Measurements from ENCODE around the gene BRICD5.

The BRICD5 gene

DNA sequence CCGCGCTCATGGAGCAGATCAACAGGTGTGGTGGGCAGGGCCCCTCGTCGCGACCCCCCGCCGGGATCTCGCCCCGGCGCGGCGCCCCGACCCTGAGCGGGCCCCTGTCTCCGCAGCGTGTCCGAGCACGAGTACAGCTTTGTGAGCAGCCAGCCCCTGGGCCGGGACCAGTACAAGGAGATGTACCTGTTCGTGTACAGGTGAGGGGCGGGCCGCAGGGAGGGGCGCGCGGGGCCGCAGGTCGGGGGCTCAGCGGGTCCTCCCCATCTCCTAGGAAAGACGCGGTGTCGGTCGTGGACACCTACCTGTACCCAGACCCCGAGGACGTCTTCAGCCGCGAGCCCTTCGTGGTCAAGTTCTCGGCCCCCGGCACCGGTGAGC is 26.4 kb upstream of the BRICD5 start:
- no peak for DNase-seq

DNA sequence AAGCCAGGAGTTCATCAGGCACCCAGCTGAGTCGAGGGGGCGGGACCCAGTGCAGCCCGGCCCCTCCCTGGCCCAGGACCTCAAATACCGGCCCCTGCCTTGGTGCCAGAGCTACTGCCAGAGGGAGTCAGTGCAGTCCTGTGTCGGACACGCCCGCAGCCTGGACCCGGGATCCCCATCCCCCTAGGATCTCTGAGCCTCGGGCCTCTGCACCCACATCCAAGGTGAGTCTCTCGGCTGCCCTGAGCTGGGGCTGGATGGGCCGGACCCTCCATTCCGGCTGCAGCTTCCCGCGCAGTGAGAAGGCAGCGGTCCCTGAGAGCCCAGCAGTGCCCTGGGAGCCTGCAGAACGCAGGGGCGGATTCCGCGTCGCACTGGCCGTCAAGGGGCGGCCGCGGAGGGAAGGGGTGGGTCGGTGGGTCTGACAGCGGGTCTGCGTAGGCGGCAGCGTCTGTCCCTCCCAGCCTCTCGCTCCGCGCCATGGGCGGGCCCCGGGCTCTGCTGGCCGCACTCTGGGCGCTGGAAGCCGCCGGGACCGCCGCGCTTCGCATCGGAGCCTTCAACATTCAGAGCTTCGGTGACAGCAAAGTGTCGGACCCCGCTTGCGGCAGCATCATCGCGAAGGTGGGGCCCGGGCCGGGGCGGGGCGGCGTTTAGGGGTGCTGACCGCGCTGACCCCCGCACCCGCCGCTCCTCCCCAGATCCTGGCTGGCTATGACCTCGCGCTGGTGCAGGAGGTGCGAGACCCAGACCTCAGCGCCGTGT is 25.9 kb upstream of the BRICD5 start, which contains the start of gene DNASE1L2:
TSS of gene DNASE1L2 (plus strand) at position 108 of the 765 bp plus-strand sequence. CDS start at position 481, 373 bp downstream.
- no peak for DNase-seq

DNA sequence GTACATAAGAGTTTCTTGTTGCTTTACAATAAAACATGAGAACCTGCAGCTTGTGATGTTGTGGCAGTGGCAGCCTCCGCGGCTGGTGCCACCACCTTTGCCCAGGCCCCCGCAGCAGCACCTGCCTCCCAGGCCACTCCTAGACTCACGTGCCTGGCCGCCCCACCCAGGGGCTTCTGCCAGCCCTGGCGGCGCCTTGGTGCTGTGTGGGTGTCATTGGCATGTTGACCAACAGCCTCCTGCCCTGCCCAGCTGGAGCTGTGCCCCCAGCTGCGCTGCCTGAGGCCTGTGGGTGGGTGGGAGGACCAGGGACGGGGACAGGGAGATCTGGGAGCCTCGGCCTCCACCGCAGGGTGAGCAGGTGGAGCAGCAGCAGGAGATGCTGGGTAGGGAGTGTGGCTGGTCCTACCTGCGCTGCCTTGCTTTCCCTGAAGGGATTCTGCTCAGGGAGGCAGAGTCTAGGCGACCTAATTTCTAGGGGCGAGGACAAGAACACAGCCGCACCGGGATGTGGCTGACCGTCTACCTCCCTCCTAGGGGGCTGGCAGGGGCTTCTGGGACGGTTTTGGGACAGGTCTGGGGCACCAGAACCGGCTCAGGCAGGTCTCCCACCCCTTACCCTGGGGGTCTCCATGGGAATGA is 25.2 kb upstream of the BRICD5 start:
- DNase-seq, result no peak

DNA sequence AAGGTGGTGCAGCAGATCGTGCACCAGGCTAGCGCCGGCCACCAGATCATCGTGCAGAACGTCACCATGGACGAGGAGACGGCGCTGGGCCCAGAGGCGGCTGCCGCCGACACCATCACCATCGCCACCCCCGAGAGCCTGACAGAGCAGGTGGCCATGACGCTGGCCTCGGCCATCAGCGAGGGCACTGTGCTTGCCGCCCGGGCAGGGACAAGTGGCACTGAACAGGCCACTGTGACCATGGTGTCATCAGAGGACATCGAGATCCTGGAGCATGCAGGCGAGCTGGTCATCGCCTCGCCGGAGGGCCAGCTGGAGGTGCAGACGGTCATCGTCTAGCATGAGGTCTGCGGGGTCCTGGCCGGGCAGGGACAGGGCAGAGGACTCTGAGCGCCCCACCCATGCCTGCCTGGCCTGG is 24.6 kb upstream of the BRICD5 start:
- no peak for DNase-seq

DNA sequence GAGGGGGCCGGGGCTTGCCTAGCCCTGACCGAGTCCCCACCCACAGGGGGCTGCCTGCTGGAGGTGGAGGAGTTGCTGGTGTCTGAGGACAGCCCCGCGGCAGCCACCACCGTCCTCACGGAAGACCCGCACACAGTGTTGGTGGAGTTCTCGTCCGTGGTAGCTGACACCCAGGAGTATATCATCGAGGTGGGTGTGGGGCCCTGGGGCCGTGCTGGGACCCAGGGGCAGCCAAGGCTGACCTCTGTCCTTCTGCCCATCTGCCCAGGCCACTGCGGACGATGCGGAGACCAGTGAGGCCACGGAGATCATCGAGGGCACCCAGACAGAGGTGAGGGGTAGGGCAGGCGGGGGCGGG is 24.1 kb upstream of the BRICD5 start:
- DNase-seq, result no peak

DNA sequence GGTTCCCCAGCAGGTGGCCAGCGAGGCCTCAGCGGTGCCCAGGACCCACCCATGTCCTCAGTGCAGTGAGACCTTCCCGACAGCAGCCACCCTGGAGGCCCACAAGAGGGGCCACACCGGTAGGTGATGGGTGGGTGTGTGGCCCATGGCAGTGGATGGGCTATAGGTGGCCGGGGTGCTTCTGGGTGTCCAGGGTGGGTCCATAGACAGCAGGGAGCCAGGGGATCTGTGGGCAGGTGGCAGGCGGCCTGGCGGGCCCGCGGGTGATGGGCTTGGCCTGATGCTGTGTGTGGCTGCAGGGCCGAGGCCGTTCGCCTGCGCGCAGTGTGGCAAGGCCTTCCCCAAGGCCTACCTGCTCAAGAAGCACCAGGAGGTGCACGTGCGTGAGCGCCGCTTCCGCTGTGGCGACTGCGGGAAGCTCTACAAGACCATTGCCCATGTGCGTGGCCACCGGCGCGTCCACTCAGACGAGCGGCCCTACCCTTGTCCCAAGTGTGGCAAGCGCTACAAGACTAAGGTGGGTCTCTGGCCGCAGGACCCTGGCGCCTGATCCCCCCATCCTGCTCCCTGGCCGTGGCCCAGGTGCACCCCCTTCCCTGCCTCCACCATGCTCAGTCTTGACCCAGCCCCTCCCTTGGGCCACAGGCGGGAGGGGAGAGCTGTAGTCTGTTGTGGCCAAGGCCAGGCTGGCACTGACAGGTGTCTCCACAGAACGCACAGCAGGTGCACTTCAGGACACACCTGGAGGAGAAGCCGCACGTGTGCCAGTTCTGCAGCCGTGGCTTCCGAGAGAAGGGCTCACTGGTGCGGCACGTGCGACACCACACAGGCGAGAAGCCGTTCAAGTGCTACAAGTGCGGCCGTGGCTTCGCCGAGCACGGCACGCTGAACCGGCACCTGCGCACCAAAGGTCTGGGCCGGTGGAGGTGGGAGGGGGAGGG is 23.5 kb upstream of the BRICD5 start:
- no peak for DNase-seq

DNA sequence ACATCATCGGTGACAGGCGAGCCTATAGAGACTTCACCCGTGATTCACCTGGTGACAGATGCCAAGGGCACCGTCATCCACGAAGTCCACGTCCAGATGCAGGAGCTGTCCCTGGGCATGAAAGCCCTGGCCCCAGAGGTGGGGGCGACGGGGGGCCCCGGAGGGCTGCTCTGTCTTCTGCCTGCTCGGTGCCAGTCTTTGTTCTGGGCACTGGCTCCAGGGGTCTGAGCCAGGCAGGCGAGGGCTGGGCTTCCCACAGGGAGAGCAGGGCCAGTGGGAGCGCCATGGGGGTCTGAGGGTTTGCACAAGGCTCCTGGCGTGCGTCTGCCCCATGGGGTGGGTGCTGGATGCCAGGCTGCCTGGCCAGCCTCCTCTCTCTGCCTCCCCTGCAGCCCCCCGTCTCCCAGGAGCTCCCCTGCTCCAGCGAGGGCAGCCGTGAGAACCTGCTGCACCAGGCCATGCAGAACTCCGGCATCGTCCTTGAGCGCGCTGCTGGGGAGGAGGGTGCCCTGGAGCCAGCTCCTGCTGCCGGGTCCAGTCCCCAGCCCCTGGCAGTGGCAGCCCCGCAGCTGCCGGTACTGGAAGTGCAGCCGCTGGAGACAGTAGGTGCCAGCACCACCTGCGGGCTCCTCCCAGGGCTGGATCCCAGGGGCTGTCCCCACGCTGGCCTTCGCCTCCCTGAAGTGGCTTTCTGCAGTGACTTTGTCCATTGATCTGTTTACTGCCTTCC is 22.5 kb upstream of the BRICD5 start:
- DNase-seq, result no peak

DNA sequence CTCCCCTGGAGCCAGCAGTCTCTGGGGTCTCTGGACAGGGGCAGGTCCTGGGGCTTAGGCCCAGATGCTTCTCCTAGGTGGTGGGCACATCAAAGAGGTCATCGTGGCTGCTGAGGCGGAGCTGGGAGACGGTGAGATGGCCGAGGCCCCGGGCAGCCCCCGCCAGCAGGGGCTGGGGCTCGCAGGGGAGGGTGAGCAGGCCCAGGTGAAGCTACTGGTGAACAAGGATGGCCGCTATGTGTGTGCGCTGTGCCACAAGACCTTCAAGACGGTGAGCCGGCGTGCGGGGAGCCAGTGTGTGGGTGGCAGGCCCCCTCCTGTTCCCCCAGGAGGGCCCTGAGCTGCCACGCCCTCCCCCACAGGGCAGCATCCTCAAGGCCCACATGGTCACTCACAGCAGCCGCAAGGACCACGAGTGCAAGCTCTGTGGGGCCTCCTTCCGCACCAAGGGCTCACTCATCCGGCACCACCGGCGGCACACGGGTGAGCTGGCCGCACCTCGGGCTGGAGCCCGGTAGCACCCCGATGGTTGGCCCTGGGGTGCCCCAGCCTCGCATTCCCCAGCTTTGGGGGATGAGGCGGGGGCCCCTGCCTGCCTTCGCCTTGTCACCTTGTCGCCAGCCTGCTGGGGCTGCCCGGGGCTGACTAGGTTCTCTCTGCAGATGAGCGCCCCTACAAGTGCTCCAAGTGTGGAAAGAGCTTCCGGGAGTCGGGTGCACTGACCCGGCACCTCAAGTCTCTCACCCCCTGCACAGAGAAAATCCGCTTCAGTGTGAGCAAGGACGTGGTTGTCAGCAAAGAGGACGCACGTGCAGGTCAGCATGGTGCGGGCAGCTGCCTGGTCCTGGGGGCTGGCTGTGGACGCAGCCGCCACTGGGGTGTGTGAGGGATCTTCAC is 21.7 kb upstream of the BRICD5 start:
- DNase-seq, result no peak

DNA sequence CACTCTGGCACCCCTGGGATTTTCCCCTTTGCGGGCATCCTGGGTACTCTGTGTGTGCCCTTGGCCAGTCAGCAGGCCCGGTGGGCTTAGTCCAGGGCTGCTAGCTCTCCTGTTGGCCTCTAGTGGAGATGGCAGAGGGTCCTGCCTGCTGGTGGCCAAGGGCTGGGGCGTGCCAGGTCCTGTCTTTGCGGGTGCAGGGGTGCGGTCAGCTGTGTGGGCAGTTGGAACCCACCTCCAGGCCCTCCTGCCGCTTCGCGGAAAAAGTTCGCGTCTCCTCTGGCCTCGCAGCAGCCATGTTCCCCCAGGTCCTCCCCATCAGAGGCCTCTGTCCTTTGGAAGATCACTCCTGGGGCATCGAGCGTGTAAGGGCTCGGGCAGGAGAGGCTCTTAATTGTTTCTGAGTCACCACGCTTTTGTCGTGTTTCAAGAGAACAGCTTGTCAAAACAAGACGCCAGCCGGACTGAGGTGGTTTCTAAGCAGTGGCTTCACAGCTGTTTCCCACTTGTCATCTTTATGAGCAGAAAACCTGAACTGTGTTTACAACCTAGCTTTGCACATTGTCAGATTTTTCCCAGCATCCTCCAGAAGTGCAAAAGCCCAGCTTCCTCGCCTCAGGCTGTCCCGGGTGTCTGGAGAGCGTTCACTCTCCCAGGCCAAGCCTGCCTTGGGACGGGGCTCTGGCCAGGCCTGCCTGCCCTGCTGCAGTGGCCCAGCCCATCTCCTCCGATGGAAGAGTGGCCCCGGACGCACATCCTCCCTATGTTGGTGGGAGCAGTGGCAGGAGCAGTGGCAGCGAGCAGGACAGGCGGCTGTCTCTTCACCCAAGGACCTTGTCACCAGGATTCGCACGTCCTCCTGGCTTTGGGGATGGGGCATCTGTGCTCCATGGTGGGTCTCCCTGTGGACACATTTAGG is 20.6 kb upstream of the BRICD5 start:
- DNase-seq, result no peak

DNA sequence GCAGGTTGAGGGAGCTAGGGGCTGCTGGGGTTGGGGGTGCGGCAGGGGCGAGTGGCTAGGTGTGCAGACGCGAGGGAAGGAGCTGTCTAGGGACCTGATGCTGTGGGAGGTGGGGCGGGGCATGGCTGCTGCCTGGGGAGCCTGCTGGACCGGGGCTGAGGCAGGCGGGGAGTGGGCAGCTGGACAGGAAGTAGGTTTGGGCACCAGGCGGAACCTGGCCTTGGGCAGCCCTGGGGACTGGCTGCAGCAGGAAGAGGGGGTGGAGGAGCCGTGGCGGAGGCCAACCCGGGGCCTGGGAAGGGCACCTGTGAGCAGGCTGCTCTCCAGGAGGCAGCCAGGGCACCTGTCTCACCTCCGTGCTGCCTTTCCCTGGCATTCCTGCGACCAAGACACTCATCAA is 19.7 kb upstream of the BRICD5 start:
- DNase-seq, result no peak

DNA sequence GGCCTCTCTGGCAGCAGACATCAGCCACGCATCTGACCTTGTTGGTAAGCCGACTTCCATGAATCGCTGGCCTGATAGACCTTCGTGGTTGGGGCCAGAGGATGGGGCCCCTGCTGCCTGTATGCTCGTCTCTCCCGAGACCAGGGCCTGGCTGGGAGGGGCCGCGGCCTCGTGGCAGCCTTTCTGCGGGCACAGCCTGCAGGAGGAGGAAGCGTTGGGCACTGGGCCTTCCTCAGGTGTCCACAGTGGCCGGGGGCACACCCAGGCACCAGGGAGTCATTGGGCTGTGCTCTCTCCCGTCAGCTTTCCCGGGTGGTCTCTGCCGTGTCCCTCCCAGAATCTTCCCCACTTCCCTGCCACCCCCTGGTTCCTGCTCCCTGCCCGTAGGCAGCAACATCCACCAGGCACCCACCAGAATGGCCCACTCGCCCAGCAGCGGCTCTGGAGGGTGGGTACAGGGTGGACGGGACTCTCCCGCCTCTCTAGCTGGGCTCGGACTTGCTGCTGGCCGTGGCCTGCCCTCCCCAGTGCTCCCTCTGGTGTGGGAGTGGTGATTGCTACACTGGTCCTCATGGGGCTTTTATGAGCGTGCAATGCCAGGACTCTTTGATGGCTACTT is 19.1 kb upstream of the BRICD5 start:
- no peak for DNase-seq

DNA sequence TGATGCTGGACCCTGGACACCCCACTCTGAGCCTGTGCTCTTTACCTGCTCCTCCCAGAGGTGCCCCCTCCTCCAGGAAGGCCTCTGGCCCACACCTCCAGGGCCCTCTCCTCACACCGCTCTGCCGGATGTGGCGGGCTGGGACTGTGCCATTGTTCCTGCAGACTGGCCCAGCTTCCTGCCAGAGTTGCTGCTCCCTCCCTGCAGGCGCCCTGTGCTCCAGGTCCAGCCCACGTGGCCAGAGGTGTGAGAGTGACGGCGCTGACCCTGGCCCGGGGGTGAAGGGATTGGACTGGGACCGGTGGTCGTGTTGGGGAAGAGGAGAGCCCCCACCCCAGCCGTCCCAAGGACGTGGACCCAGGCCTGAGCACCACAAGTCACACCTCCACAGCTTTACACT is 18.4 kb upstream of the BRICD5 start:
- no peak for DNase-seq

DNA sequence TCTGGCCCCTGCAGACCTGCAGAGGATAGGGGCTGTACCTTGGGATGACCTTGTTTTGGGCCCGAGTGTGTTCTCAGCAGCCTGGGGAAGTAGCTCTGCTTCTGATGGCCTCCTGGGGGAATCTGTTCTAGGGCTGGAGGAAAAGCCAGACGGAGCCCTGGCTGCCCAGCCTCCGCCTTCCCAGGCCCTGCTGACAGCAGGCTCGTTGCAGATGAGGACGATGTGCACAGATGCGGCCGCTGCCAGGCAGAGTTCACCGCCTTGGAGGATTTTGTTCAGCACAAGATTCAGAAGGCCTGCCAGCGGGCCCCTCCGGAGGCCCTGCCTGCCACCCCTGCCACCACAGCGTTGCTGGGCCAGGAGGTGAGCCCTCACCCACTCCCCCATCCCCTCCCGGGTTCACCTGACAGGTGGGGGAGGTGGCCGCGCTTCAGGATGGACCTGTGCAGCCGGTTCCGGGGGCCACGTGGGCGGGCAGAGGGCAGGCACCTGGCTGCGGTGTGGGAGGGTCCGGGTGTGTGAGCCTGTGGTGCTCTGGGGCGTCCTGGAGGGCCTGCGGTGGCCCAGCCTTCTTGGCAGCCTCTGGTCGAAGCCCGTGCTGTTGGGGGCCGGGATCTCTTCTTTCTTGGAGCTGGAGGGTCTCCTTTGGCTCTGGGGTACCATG is 17.6 kb upstream of the BRICD5 start:
- DNase-seq, result no peak

DNA sequence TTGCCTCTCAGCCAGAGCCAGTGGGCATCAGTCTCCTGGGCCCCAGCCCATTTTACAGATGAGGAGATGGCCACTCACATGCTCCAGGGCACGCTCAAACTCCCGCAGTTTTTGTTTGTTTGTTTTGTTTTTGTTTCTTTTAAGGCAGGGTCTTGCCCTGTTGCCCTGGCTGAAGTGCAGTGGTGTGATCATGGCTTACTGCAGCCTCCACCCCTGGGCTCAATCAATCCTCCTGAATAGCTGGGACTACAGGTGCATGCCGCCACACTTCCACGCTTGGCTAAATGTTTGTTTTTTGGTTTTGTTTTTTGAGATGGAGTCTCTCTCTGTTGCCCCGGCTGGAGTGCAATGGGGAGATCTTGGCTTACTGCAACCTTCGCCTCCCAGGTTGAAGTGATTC is 16.3 kb upstream of the BRICD5 start:
- no peak for DNase-seq

DNA sequence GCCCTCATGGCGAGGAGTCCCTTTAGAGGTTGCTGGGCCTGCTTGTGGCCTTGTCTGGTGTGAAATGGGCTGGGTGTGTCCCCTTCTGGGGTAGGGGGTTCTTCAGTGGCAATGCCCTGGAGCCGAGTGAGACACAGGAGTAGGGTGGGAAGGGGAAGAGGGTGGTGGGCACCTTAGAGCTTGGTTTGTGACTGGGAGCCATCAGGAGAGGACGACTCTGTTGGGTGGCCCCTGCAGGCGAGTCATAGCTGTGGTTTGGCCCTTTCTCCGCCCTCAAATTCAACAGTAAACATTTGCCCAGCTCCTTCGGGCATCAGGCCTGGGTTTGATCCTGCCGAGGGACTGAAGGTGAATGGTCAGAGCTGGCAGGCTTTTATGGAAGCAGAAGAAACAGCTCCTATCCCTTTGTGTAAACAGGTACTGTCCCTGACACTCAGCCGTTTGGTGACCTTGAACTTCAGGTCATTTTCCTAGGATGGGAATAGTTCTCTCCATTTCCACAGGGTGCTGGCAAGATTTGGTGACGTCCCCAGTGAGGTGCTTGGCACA is 15.7 kb upstream of the BRICD5 start:
- DNase-seq, result no peak

DNA sequence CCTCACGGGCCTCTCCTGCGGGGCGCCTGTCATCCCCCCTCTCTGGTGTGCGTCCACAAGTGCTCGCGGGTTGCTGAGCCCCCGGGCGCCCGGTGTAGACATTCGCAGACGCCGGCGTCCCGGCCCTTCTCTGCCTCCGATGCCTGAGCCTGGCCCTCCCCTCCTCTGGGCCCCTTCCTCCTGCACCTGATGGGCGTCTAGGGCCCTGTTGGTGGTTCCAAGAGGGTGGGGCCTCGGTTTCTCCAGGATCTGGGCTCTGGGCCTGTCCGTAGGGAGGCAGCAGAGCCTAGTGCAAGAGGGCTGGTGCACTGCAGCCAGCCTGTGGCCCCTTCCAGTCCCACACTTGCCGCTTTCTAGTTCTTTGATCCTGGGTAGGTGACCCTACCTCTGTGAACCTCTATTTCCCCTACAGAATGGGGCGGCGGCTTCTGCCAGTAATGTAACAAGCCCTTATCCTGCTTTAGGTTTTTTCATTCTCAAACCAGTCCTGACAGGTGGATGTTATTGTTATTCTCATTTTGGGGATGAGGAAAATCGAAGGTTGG is 13.4 kb upstream of the BRICD5 start:
- no peak for DNase-seq

DNA sequence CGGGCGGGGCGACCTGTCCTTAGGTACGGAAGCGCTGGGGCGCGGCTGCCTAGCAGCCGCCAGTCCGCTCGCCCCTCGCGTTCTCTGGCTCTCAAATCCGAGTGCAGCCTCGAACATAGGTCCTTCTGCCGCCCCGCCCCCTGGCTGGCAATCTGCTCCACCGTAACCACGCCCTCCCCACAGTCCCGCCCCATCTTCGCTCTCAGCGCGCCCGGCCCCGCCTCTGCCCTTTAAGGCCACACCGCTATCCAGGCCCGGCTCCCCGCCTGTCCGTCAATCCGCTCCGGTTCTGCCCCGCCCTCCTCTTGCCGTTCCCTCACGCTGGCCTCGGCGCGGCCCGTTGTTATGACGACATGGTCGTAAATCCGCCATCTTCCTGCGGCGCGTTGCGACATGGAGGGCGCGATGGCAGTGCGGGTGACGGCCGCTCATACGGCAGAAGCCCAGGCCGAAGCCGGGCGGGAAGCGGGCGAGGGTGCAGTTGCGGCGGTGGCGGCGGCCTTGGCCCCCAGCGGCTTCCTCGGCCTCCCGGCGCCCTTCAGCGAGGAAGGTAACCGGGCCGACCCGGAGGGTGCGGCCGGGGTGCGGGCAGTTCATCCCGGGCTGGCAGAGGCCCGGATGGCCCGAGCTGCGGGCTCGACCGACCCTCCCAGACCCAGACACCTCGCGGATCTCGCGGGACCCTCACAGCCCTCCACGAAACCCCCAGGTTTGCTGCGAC is 12.7 kb upstream of the BRICD5 start, which contains the start of gene E4F1:
TSS of gene E4F1 (plus strand) at position 371 of the 721 bp plus-strand sequence. CDS start at position 394, 23 bp downstream.
- peak; percentile 98 for DNase-seq

DNA sequence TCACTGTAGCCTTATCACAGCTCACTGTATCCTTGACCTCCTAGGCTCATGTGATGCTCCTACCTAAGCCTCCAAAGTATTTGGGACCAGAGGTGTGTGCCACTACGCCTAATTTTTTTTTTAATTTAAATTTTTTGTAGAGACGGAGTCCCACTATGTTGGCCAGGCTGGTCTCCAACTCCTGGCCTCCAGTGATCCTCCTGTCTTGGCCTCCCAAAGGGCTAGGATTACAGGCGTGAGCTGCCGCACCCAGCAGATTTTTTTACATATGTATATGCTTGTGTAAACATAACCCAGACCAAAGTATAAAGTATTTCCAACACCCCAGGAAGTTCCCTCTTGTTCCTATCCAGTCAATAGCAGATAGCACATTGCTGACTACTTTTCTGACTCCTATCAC is 5.7 kb upstream of the BRICD5 start:
- DNase-seq, result no peak
